SK-N-SH treated with all-trans-retinoic acid at 6 μM for 48 hours (cell line): ENCODE data around the gene SMIM10L2A.

Experiments
- ARNTL ChIP-seq: fragments of 450-650 bp; formaldehyde crosslinking; IDR thresholded peaks from 2 replicates; pipeline ENCODE4 v1.5.0; 2020; ENCODE audit warnings: low read depth, mild to moderate bottlenecking, moderate library complexity, borderline replicate concordance
- CSDC2 ChIP-seq: fragments of 250-450 bp; sonication (Bioruptor Pico); IDR thresholded peaks from 2 replicates; pipeline ENCODE4 v1.5.0; 2020; ENCODE audit warnings: mild to moderate bottlenecking, moderate library complexity
- ESRRG ChIP-seq: fragments of 250-450 bp; sonication (Bioruptor Pico); IDR thresholded peaks from 2 replicates; pipeline ENCODE4 v1.6.1; 2021; ENCODE audit warnings: mild to moderate bottlenecking
- GLIS3 ChIP-seq: fragments of 250-450 bp; sonication (Bioruptor Pico); IDR thresholded peaks from 2 replicates; pipeline ENCODE4 v1.5.0; 2020; ENCODE audit warnings: mild to moderate bottlenecking, moderate library complexity
- TCF4 ChIP-seq: fragments of 250-450 bp; sonication (Bioruptor Pico); IDR thresholded peaks from 2 replicates; pipeline ENCODE4 v1.8.0; 2021; ENCODE audit warnings: mild to moderate bottlenecking, moderate library complexity, borderline replicate concordance
- ZC3H10 ChIP-seq: fragments of 250-450 bp; sonication (Bioruptor Pico); IDR thresholded peaks from 2 replicates; pipeline ENCODE4 v1.5.1; 2021; ENCODE audit warnings: mild to moderate bottlenecking, moderate library complexity
- ZFP30 ChIP-seq: fragments of 450-650 bp; formaldehyde crosslinking; IDR thresholded peaks from 2 replicates; pipeline ENCODE4 v1.5.0; 2022; ENCODE audit warnings: mild to moderate bottlenecking, moderate library complexity
- ZNF8 ChIP-seq: fragments of 450-650 bp; formaldehyde crosslinking; IDR thresholded peaks from 2 replicates; pipeline ENCODE4 v1.5.0; 2020; ENCODE audit warnings: mild to moderate bottlenecking, moderate library complexity
- TF ChIP-seq, protein P1 (sequence below): fragments of 250-450 bp; sonication (Bioruptor Pico); IDR thresholded peaks from 2 replicates; pipeline ENCODE4 v1.8.0; 2020; ENCODE audit warnings: mild to moderate bottlenecking, moderate library complexity, borderline replicate concordance
- TF ChIP-seq, protein P2 (sequence below): fragments of 250-450 bp; sonication (Bioruptor Pico); IDR thresholded peaks from 2 replicates; pipeline ENCODE4 v1.8.0; 2021; ENCODE audit warnings: low read depth, mild to moderate bottlenecking, moderate library complexity, borderline replicate concordance
- TF ChIP-seq, protein P3 (sequence below): fragments of 250-450 bp; sonication (Bioruptor Pico); IDR thresholded peaks from 2 replicates; pipeline ENCODE4 v1.5.1; 2020; ENCODE audit warnings: low read depth, mild to moderate bottlenecking, moderate library complexity

DNA sequence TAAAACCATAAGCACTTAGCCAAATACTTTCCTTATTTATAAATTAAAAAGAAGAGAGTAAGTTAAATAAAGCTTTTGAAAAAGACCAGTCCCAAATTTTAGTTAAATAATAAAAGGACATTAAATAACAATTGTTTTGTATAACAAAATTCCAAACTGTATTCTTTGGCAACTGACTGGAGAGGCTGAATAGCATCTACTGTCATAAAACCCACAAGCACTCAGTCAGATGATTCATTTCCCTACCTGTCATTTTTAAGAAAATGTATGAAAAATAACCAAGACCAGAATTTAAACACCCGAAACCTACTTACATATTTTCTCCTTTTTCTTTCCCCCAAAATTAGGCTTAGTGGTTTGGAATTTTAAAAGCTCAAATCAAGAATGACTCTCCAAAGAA, 32.5 kb upstream of the SMIM10L2A start:
- TF ChIP-seq ZC3H10 (CRISPR knock-in tag) (no peak), GLIS3 (CRISPR knock-in tag) (no peak), ESRRG (no peak), ZFP30 (CRISPR knock-in tag) (no peak), TCF4 (no peak), CSDC2 (no peak), ARNTL (CRISPR knock-in tag) (no peak), ZNF8 (CRISPR knock-in tag) (no peak)
- TF ChIP-seq, protein P1, sequence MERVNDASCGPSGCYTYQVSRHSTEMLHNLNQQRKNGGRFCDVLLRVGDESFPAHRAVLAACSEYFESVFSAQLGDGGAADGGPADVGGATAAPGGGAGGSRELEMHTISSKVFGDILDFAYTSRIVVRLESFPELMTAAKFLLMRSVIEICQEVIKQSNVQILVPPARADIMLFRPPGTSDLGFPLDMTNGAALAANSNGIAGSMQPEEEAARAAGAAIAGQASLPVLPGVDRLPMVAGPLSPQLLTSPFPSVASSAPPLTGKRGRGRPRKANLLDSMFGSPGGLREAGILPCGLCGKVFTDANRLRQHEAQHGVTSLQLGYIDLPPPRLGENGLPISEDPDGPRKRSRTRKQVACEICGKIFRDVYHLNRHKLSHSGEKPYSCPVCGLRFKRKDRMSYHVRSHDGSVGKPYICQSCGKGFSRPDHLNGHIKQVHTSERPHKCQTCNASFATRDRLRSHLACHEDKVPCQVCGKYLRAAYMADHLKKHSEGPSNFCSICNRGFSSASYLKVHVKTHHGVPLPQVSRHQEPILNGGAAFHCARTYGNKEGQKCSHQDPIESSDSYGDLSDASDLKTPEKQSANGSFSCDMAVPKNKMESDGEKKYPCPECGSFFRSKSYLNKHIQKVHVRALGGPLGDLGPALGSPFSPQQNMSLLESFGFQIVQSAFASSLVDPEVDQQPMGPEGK (CRISPR knock-in tag), result no peak
- TF ChIP-seq, protein P2, sequence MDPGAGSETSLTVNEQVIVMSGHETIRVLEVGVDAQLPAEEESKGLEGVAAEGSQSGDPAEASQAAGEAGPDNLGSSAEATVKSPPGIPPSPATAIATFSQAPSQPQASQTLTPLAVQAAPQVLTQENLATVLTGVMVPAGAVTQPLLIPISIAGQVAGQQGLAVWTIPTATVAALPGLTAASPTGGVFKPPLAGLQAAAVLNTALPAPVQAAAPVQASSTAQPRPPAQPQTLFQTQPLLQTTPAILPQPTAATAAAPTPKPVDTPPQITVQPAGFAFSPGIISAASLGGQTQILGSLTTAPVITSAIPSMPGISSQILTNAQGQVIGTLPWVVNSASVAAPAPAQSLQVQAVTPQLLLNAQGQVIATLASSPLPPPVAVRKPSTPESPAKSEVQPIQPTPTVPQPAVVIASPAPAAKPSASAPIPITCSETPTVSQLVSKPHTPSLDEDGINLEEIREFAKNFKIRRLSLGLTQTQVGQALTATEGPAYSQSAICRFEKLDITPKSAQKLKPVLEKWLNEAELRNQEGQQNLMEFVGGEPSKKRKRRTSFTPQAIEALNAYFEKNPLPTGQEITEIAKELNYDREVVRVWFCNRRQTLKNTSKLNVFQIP (CRISPR knock-in tag), result no peak
- TF ChIP-seq, protein P3, sequence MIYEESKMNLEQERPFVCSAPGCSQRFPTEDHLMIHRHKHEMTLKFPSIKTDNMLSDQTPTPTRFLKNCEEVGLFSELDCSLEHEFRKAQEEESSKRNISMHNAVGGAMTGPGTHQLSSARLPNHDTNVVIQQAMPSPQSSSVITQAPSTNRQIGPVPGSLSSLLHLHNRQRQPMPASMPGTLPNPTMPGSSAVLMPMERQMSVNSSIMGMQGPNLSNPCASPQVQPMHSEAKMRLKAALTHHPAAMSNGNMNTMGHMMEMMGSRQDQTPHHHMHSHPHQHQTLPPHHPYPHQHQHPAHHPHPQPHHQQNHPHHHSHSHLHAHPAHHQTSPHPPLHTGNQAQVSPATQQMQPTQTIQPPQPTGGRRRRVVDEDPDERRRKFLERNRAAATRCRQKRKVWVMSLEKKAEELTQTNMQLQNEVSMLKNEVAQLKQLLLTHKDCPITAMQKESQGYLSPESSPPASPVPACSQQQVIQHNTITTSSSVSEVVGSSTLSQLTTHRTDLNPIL (CRISPR knock-in tag), result no peak
